ENCODE data around the gene C1orf174. TPM values are rescaled to one million over a fixed set of nuclear protein-coding genes. Genes with fewer than 3 reads are reported as not detected.

C1orf174 gene
- total RNA-seq, 6 experiments from 2014 or later, result 9.7 to 20.9 (median 11.1) TPM

GRCh38 chr1:3940754-3941345, 40.8 kb upstream of the C1orf174 start:
- 48% methylated on average over 10 of the region's 12 CpGs for WGBS (ENCODE audit: insufficient coverage, low coverage, low lambda C conversion rate, missing lambda C conversion rate)

GRCh38 chr1:3940081-3940753, 40.1 kb upstream of the C1orf174 start:
- Histone ChIP-seq H3K27me3 (peaks cover 0 to 6% of the 10 kb centered on the region in 2 donors), H3K4me1 (no peaks in the 10 kb centered on the region), H3K4me3 (no peak overlapping the region), H3K27ac (no peak overlapping the region), H3K36me3 (no peaks in the 10 kb centered on the region), H3K9me3 (no peaks in the 10 kb centered on the region)
- WGBS (ENCODE audit: insufficient coverage, low coverage, low lambda C conversion rate, missing lambda C conversion rate), result 39% methylated on average over 10 of the region's 15 CpGs
- DNase-seq (no peak), ATAC-seq (no peak)
- TF ChIP-seq, protein P1, sequence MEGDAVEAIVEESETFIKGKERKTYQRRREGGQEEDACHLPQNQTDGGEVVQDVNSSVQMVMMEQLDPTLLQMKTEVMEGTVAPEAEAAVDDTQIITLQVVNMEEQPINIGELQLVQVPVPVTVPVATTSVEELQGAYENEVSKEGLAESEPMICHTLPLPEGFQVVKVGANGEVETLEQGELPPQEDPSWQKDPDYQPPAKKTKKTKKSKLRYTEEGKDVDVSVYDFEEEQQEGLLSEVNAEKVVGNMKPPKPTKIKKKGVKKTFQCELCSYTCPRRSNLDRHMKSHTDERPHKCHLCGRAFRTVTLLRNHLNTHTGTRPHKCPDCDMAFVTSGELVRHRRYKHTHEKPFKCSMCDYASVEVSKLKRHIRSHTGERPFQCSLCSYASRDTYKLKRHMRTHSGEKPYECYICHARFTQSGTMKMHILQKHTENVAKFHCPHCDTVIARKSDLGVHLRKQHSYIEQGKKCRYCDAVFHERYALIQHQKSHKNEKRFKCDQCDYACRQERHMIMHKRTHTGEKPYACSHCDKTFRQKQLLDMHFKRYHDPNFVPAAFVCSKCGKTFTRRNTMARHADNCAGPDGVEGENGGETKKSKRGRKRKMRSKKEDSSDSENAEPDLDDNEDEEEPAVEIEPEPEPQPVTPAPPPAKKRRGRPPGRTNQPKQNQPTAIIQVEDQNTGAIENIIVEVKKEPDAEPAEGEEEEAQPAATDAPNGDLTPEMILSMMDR (IDR thresholded peaks at IDR 0.05), result no peak
- no peak for TF ChIP-seq POLR2A (IDR thresholded peaks at IDR 0.05)
- intact Hi-C loops (cut with DNase I), result no loop called here

More at GRCh38 chr1:3940754-3941345, 40.8 kb upstream of the C1orf174 start:
- intact Hi-C loops (cut with DNase I), result no loop called here
- no peaks in the 10 kb centered on the region for H3K36me3 ChIP-seq
- ATAC-seq (no peak), DNase-seq (no peak)
- no peaks in the 10 kb centered on the region for H3K9me3 ChIP-seq
- TF ChIP-seq, protein P1 (IDR thresholded peaks at IDR 0.05), result no peak
- TF ChIP-seq POLR2A (IDR thresholded peaks at IDR 0.05), result no peak
- H3K27me3 ChIP-seq, result peaks cover 0 to 6% of the 10 kb centered on the region in 2 donors
- no peak overlapping the region for H3K27ac ChIP-seq
- no peak overlapping the region for H3K4me3 ChIP-seq
- H3K4me1 ChIP-seq, result no peaks in the 10 kb centered on the region

GRCh38 chr1:3939242-3940080, 39.4 kb upstream of the C1orf174 start:
- DNase-seq, result no peak
- no peaks in the 10 kb centered on the region for H3K4me1 ChIP-seq
- H3K9me3 ChIP-seq, result no peaks in the 10 kb centered on the region
- no peak overlapping the region for H3K4me3 ChIP-seq
- H3K27ac ChIP-seq, result no peak overlapping the region
- no peak for TF ChIP-seq POLR2A (IDR thresholded peaks at IDR 0.05)
- TF ChIP-seq, protein P1 (IDR thresholded peaks at IDR 0.05), result no peak
- peaks cover 0 to 6% of the 10 kb centered on the region in 2 donors for H3K27me3 ChIP-seq
- intact Hi-C loops (cut with DNase I), result no loop called here
- no peak for ATAC-seq
- WGBS (ENCODE audit: insufficient coverage, low coverage, low lambda C conversion rate, missing lambda C conversion rate), result 43% methylated on average over 2 of the region's 12 CpGs
- H3K36me3 ChIP-seq, result no peaks in the 10 kb centered on the region

DNA sequence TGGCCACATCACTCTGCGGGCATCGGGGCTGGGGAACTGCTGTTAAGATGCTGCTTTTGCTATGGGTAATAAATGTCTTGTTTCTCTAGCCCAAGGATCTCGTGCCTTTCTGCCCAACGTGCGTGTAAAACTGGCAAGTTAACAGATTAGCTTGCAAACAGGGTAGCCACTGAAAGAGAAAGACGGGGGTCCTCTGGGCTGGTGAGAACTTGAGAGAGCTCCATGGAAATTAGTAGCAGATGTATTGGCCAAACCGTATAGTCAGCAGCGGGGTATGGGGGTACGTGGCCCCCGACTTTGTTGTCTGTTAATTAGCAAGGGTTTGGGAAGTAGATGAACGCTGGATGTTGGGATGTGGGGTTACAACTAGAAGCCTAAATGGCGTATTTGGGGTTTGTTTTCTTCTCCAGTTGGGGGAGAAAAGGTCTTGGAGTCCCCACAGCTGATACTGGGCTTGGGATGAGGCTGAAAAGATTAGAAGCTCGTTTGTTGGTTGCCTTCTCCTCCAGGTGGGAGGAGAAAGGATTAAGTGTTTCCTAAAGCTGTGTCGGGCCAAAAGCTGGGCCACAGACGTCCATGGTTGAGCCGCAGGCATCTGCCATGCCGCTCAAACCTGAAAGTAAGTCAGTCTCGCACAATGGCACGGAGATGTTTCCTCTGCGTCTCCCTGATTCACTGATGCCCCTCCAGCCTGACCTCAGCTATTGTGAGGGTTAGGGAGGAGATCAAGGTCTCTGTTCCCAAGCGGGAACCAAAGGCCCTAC, 32.3 kb upstream of the C1orf174 start:
- H3K9me3 ChIP-seq, result no peaks in the 10 kb centered on the region
- 58% methylated on average over 13 of the region's 21 CpGs for whole genome bisulfite sequencing (ENCODE audit: insufficient coverage, low coverage, low lambda C conversion rate, missing lambda C conversion rate)
- TF ChIP-seq, protein P1 (IDR thresholded peaks at IDR 0.05), result no peak
- TF ChIP-seq POLR2A (IDR thresholded peaks at IDR 0.05), result no peak
- DNase-seq, result peak in 1 of 3 donors; percentile 7
- no peaks in the 10 kb centered on the region for H3K4me1 ChIP-seq
- H3K36me3 ChIP-seq, result no peaks in the 10 kb centered on the region
- intact Hi-C loops (cut with DNase I), result no loop called here
- H3K27me3 ChIP-seq, result no peaks in the 10 kb centered on the region
- H3K4me3 ChIP-seq, result no peak overlapping the region
- no peak overlapping the region for H3K27ac ChIP-seq
- ATAC-seq, result no peak
